GM21381 (cell line): ENCODE data around the gene TMEM247.

Experiments used
- ATAC-seq: cut with Tn5 transposase; IDR thresholded peaks from one replicate; pipeline ENCODE4 v1.9.1; 2021; ENCODE audit warnings: mild to moderate bottlenecking, moderate library complexity; ENCODE audit not compliant: unreplicated experiment

The TMEM247 gene

GRCh38 chr2:46479265-46479664 is at the start of gene TMEM247:
TMEM247 (plus strand) TSS chr2:46479565.
- no peak for ATAC-seq

GRCh38 chr2:46430413-46430812 is 49.0 kb upstream of the TMEM247 start:
- ATAC-seq = no peak

- no peak for ATAC-seq
Measured at GRCh38 chr2:46430992-46431391, 48.4 kb upstream of the TMEM247 start.

- ATAC-seq = no peak
Measured at GRCh38 chr2:46431481-46432235, 47.7 kb upstream of the TMEM247 start.

- ATAC-seq = no peak
Measured at GRCh38 chr2:46434851-46435273, 44.5 kb upstream of the TMEM247 start.

- no peak for ATAC-seq
Measured at GRCh38 chr2:46435353-46435752, 44.0 kb upstream of the TMEM247 start.

- ATAC-seq = no peak
Measured at GRCh38 chr2:46435796-46436360, 43.5 kb upstream of the TMEM247 start.

- no peak for ATAC-seq
Measured at GRCh38 chr2:46436800-46437199, 42.6 kb upstream of the TMEM247 start.

- no peak for ATAC-seq
Measured at GRCh38 chr2:46438102-46438501, 41.3 kb upstream of the TMEM247 start.

- ATAC-seq = no peak
Measured at GRCh38 chr2:46438794-46439193, 40.6 kb upstream of the TMEM247 start.

GRCh38 chr2:46439582-46439981 is 39.8 kb upstream of the TMEM247 start:
- ATAC-seq = no peak

- ATAC-seq = no peak
Measured at GRCh38 chr2:46441838-46442712, 37.3 kb upstream of the TMEM247 start.

- ATAC-seq = no peak
Measured at GRCh38 chr2:46444732-46445131, 34.6 kb upstream of the TMEM247 start.

- no peak for ATAC-seq
Measured at GRCh38 chr2:46445556-46445955, 33.8 kb upstream of the TMEM247 start.

- no peak for ATAC-seq
Measured at GRCh38 chr2:46446871-46447568, 32.3 kb upstream of the TMEM247 start.

GRCh38 chr2:46447649-46448048 is 31.7 kb upstream of the TMEM247 start:
- no peak for ATAC-seq

- no peak for ATAC-seq
Measured at GRCh38 chr2:46448111-46448510, 31.3 kb upstream of the TMEM247 start.

- no peak for ATAC-seq
Measured at GRCh38 chr2:46448641-46449040, 30.7 kb upstream of the TMEM247 start.

- no peak for ATAC-seq
Measured at GRCh38 chr2:46449700-46450099, 29.7 kb upstream of the TMEM247 start.

GRCh38 chr2:46451131-46451711 is 28.1 kb upstream of the TMEM247 start:
- ATAC-seq = no peak

GRCh38 chr2:46456789-46457188 is 22.6 kb upstream of the TMEM247 start:
- ATAC-seq = no peak
